ENCODE measurements around the gene DNASE2B.

DNASE2B gene

DNA sequence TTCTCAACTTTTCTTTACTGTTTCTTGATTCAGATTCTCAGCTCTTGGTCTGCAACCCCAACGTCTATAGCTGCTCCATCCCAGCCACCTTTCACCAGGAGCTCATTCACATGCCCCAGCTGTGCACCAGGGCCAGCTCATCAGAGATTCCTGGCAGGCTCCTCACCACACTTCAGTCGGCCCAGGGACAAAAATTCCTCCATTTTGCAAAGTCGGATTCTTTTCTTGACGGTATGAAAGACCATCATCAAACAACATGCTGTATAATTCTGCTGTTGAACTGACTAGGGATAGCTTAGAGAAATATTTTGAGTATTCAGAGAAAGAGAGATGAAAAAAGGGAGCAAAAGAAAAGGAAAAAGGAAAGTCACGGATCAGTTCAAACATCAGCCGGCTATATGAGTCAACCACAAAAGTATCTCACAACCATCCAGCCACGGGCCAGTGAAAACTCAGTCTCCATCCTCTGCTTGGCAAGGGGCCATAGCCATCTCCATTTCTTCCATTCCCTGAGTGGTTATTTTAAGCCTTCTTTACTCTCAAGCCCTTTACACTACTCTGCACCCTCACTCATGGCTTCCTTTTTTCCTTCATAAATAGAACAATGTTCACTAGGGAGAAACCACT lies 14.1 kb downstream of the DNASE2B start:
- no peak overlapping the region for H3K27ac ChIP-seq
- no peaks in the 10 kb centered on the region for H3K79me2 ChIP-seq
- H3K9me3 ChIP-seq (ENCODE audit: control insufficient read depth, low read length), result no peaks in the 10 kb centered on the region
- no peaks in the 10 kb centered on the region for H3K36me3 ChIP-seq (ENCODE audit: control insufficient read depth, insufficient read depth, low read length)
- no peaks in the 10 kb centered on the region for H3K4me1 ChIP-seq
- no peak overlapping the region for H2AFZ ChIP-seq
- no peak overlapping the region for H3K4me3 ChIP-seq (ENCODE audit: low read depth, low read length)
- H3K4me2 ChIP-seq (ENCODE audit: low read length), result no peak overlapping the region
- no peak overlapping the region for H3K9ac ChIP-seq
- TF ChIP-seq CTCF (IDR thresholded peaks at IDR 0.05), result no peak
- no peaks in the 10 kb centered on the region for H3K27me3 ChIP-seq (ENCODE audit: control insufficient read depth, insufficient read depth, low read length)

DNA sequence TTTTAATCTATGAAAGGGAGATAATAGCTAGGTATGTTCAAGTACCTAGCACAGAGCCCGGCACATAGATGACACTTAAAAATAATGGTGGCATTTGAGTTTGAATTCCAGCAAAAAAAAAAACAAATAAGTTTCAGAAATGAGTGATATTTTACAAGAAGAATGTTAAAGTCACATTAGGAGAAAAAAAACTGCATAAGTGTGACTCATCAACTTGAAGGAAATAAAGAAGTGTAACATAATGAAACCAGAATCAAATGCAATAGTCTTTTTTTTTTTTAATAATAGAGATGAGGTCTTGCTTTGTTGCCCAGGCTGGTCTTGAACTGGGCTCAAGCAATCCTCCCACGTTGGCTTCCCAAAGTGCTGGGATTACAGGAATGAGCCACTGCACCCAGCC lies 17.1 kb downstream of the DNASE2B start:
- no peaks in the 10 kb centered on the region for H3K9me3 ChIP-seq (ENCODE audit: control insufficient read depth, low read length)
- no peaks in the 10 kb centered on the region for H3K4me1 ChIP-seq
- no peaks in the 10 kb centered on the region for H3K27me3 ChIP-seq (ENCODE audit: control insufficient read depth, insufficient read depth, low read length)
- no peak overlapping the region for H3K4me3 ChIP-seq (ENCODE audit: low read depth, low read length)
- TF ChIP-seq CTCF (IDR thresholded peaks at IDR 0.05), result no peak
- no peak overlapping the region for H3K9ac ChIP-seq
- H3K36me3 ChIP-seq (ENCODE audit: control insufficient read depth, insufficient read depth, low read length), result no peaks in the 10 kb centered on the region
- H3K27ac ChIP-seq, result no peak overlapping the region
- no peak overlapping the region for H2AFZ ChIP-seq
- H3K79me2 ChIP-seq, result no peaks in the 10 kb centered on the region
- H3K4me2 ChIP-seq (ENCODE audit: low read length), result no peak overlapping the region

- no peak overlapping the region for H3K4me3 ChIP-seq (ENCODE audit: low read depth, low read length)
- no peak overlapping the region for H3K4me2 ChIP-seq (ENCODE audit: low read length)
- no peaks in the 10 kb centered on the region for H3K79me2 ChIP-seq
- H3K4me1 ChIP-seq, result no peaks in the 10 kb centered on the region
- no peak overlapping the region for H3K27ac ChIP-seq
- H2AFZ ChIP-seq, result no peak overlapping the region
- no peak overlapping the region for H3K9ac ChIP-seq
- no peak for TF ChIP-seq CTCF (IDR thresholded peaks at IDR 0.05)
- no peaks in the 10 kb centered on the region for H3K36me3 ChIP-seq (ENCODE audit: control insufficient read depth, insufficient read depth, low read length)
- H3K9me3 ChIP-seq (ENCODE audit: control insufficient read depth, low read length), result no peaks in the 10 kb centered on the region
- H3K27me3 ChIP-seq (ENCODE audit: control insufficient read depth, insufficient read depth, low read length), result no peaks in the 10 kb centered on the region
These were observed 24.6 kb downstream of the DNASE2B start for GRCh38 chr1:84422909-84423308.

DNA sequence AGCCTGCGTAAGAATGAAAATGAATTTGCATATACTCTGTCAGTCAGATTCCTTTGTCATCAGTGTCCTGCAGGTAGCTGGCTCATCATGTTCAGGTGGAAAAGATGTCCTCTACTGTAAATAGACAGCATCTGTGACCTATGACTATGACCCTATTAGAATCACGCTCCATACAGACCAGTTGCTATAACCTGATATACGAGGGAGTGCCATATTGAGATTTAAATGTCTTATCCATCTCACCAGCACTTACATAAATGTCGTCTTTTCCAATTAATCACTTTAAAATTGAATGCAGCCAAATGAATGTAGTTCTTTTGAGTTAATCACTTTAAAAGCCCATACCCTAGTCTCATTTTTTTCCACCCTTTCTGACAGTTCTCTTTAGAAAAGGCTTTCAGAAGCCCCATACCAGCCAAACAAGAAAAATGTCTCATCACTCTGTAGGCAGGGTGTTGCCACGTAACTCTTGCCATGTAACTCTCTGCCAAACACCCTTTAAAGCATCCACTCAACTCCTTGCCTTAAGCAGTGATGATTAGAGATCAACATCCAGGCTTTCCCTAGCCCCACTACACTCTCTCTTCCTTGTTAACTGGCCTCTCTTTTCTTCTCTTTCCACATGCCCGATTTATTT lies 26.3 kb downstream of the DNASE2B start:
- H3K4me2 ChIP-seq (ENCODE audit: low read length), result no peak overlapping the region
- H3K9ac ChIP-seq, result no peak overlapping the region
- no peaks in the 10 kb centered on the region for H3K36me3 ChIP-seq (ENCODE audit: control insufficient read depth, insufficient read depth, low read length)
- no peak overlapping the region for H3K27ac ChIP-seq
- H2AFZ ChIP-seq, result no peak overlapping the region
- no peaks in the 10 kb centered on the region for H3K27me3 ChIP-seq (ENCODE audit: control insufficient read depth, insufficient read depth, low read length)
- no peaks in the 10 kb centered on the region for H3K4me1 ChIP-seq
- H3K9me3 ChIP-seq (ENCODE audit: control insufficient read depth, low read length), result no peaks in the 10 kb centered on the region
- H3K4me3 ChIP-seq (ENCODE audit: low read depth, low read length), result no peak overlapping the region
- no peak for TF ChIP-seq CTCF (IDR thresholded peaks at IDR 0.05)
- H3K79me2 ChIP-seq, result no peaks in the 10 kb centered on the region
